Right lobe of liver (tissue), 4 donors: ENCODE results near the gene RPTOR.

Experiments used
- POLR2A ChIP-seq: fragments of 450-650 bp; IDR thresholded peaks from one replicate; pipeline ENCODE4 v1.6.1; 2017; ENCODE audit warnings: antibody characterized with exemption, mild to moderate bottlenecking
- TF ChIP-seq, protein P1 (sequence below), 4 donors: fragments of 200-600 bp in 3 of 4; fragments of 450-650 bp in 1 of 4; IDR thresholded peaks; one replicate each; pipeline versions ENCODE4 v1.5.1 to v1.8.0; 2016 to 2022; ENCODE audit warnings: antibody characterized with exemption in 4 of 4, mild to moderate bottlenecking in 2 of 4
- donor health status: DM: no; HTN: no; CAD: no.
- donor health status: DM: no; HTN: no; CAD: no.
- donor health status: DM: no; HTN: yes; CAD: no.

DNA sequence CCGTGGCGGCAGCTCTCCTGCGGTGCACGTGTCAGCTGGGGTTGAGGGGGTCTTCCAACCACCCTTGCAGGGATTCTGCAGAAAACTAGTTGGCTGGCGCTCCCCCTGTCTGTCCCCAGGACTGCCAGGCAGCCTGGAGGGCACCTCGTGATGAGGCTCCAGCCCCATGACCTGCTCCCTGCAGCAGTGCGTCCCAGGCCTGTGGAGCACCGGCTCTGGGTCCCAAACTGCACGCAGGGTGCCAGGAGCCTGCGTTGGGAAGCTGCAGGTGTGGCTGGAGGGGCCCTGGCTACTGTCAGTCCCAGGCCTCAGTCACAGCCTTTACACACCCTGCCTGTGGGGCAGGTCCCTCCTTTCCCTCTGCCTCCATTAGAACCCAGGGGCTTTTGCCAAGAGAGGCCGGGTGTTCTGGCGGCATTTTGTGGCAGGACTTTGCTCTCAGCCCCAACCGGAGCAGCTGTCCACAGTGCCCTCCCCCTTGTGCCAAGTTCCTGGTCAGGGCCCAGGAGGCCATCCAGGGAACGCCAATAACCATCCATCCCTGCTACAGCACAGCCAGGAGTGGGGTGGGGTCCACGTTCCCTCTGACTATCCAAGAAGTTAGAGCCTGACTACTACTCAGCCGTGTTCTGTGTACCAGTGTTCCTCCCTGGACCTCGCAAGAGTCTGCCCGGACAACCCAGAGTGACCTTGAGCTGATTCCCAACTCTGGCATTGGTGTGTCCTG, 456.2 kb downstream of the RPTOR start:
- TF ChIP-seq POLR2A = no peak
- TF ChIP-seq, protein P1, sequence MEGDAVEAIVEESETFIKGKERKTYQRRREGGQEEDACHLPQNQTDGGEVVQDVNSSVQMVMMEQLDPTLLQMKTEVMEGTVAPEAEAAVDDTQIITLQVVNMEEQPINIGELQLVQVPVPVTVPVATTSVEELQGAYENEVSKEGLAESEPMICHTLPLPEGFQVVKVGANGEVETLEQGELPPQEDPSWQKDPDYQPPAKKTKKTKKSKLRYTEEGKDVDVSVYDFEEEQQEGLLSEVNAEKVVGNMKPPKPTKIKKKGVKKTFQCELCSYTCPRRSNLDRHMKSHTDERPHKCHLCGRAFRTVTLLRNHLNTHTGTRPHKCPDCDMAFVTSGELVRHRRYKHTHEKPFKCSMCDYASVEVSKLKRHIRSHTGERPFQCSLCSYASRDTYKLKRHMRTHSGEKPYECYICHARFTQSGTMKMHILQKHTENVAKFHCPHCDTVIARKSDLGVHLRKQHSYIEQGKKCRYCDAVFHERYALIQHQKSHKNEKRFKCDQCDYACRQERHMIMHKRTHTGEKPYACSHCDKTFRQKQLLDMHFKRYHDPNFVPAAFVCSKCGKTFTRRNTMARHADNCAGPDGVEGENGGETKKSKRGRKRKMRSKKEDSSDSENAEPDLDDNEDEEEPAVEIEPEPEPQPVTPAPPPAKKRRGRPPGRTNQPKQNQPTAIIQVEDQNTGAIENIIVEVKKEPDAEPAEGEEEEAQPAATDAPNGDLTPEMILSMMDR (IDR thresholded peaks at IDR 0.05) = no peak
